Stimulated activated CD8-positive, alpha-beta memory T cell treated with anti-CD3 and anti-CD28 coated beads, Interleukin-2, amount 100 ng/mL, for 1 hour (primary cell): Measurements from ENCODE around the gene SLC24A5.

Experiments
- DNase-seq, 2 donors: peaks; one replicate each; pipeline ENCODE4 v3.0.0-alpha.2; 2020; ENCODE audit warnings: low read depth in 2 of 2

Gene SLC24A5

DNA sequence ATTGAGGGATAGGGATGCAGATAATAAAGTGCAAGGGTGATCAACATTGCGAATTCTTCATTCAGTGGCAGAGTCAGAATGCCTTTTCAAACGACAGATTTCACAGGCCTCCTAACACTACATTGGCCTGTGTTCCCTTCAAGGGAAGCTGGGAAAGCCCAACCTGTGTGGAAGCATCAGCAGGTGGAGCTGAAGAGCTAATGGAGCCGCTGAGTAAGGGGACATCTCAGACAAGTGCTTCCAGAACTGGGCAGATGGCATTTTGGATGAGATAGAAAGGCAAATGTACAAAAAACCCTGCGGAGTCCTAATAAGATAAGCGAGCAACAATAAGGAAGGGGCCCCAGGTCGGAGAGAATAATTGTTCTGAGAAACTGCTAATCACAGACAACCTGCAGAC, 8.5 kb upstream of the SLC24A5 start:
- DNase-seq: no peak

DNA sequence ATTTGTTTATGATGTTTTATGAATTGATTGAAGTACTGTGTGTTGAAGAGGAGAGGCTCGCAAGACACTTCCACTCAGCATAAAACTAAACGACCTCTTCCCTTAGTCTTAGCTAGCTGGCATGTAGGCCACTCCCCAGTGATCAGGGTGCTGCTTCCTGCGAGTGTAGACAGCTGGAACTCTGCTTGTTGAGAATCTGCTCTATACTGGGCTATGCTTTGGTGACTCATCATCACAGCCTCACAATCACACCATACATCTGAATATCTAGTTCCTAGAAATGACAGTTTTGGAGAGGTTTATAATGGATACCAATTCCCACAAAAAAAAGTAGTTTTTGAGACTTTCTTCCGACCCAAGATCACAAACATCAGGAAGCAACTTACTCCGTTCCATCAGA, 1.5 kb upstream of the SLC24A5 start:
- no peak for DNase-seq

DNA sequence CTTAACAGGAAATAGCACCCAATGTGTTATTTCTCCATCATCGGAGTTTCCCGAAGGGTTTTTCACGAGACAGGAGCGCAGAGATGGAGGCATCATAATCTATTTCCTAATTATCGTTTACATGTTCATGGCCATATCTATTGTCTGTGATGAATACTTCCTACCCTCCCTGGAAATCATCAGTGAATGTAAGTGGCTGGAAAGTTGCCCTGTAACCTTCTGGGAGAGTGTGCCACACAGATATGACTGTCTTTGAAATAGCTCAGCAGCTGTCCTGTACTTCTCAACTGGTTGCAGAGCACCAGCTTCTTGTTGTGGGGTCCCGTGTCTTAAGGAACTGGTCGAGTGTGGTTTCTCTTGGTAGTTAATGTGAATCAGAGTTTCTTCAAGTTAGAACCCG, 1.1 kb downstream of the SLC24A5 start:
- DNase-seq: no peak

DNA sequence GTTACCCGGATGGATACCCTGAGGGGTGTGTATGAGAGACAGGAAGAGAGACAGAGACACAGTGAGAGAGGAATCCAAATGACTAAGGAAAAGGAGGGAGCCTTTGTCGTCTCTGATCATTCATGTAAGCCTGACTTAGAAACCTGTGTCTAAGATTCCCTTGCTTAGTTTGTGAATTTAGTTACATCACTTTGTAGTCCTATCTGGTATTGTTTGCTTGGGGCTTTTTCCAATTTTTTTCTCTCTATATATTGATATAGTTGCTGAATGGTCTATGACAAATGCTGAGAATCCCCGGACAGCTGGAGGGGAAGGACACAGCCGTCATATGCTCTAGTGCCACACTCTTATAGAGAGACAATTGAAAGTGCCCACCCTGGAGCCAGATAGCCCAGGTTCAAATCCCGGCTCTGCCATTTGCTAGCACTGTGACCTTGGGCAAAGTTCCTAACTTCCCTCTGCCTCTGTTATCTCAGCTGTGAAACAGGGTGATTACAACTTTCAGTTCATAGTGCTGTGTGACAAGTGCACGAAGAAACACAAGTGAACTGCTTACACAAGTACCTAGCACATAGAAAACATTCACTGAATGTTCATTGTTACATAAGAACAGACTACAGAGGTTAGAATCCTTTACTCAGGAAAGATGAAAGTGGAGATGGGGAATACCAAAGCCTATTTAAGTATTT, 6.0 kb downstream of the SLC24A5 start:
- DNase-seq: no peak

DNA sequence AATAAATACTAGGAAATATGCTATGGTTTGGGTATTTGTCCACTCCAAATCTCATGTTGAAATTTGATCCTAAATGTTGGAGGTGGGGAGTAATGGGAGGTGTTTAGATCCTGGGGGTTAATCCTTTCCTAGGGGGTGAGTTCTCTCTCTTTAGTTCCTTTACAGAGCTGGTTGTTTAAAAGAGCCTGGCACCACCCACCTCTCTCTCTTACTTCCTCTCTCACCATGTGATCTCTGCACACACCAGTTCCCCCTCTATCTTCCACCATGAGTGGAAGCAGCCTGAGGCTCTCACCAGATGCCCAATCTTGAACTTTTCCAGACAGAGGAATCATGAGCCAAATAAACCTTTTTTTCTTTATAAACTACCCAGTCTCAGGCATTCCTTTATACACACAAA, 10.5 kb downstream of the SLC24A5 start:
- DNase-seq: no peak

DNA sequence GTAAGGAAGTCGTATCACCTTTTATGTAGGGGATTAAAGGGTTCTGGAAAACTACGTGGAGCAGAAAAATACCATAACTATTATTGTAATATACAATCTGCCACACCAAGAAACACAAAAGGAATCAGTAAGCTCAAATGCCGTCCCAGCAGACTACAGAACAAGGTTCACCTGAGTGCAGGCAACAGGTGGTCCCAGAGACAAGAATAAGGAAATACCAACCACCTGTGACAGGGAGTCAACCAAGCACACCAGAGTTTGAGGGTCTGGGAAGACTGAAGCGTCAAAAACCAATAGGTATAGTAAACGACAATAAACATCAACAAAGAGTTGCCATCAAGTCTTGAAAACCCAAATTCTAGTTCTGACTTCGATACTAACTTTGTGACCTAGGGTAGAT, 12.1 kb downstream of the SLC24A5 start:
- no peak for DNase-seq

DNA sequence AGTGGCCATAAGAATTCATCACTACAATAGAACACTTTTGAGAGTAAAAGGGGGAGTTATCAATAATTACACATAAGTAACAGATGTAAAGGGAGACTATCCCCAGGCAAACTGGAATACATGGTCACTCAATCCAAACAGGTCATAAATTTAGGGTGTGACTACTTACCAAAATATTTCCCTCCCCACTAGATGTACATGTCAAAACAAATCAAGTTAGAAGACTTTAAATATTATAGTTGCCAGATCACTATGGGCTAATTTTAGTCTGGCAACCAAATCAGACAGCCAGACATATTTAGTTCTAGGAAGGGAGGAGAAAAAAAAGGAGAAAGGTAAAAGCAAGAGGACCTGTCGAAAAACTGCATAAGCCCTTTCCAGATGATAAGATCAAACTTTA, 23.1 kb downstream of the SLC24A5 start:
- no peak for DNase-seq

DNA sequence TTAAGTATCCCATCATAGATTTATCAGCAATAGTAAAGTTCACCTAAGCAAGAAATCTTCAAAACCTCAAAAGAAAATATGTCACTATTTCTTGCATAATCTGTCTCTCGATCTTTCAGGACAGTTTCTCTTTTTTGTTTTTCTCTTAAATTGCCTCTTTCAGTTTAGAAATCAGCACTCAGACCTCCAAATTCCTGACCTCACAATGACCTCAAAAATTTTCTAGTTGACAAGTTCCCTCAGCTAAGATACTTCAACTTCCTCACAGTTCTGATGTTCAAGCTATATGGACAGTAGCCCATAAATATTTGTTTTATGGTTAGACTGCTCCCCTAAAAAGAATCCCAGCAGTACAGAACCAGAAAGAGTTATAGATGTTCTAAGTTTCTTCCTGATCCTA, 24.1 kb downstream of the SLC24A5 start:
- no peak for DNase-seq

DNA sequence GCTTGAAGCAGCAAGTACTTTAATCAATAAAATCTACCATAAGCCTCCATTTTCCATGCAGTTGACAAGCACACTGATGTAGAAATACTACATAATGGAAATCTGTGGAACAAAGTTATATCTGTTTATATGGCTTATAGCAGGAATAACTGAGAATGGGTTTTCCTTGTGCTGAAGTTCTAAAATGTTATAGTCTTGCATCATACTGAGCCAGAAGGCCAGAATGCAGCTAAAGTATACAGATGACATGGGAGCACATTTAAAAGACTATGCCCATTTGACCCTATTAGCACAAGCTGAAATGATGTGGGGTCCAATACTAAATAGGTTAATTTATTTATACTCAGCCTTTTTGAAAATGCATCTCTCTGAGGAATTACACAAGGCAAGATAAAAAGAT, 25.1 kb downstream of the SLC24A5 start:
- no peak for DNase-seq

DNA sequence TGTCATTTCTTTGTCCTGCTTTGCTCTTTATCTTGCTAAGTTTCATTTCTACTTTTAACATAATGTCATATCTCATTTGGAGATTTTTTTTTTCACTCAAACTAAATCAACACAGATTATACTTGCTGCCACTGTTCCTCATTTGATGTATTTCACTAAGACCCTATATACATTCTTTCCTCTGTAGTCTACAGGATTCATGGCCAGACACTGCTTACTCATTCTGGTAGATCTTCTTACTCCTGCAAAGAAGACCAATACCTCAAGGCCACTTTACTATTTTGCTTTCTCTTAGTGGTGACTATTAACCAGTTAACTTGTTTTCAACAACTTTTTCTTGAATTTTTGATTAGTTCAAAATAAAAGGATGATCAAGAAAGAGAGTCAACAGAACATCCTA, 26.6 kb downstream of the SLC24A5 start:
- DNase-seq: no peak

DNA sequence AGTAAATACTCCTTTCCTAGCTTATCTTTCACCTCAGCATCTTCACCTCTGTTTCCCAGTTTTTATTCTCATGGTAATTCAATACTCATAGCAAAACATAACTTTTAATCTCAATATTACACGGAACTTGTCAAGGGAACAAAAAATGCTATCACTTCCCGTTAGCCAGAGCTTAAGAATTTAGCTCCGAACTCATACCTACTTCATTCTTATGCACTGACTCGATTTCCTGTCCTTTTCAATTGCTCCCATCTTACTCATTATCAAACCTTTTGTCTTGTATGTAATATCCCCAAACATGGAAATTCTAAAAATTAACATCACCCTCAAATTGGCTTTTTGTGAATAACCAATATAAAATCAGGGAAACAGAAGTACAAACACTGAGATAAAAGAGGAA, 29.1 kb downstream of the SLC24A5 start:
- DNase-seq: no peak

DNA sequence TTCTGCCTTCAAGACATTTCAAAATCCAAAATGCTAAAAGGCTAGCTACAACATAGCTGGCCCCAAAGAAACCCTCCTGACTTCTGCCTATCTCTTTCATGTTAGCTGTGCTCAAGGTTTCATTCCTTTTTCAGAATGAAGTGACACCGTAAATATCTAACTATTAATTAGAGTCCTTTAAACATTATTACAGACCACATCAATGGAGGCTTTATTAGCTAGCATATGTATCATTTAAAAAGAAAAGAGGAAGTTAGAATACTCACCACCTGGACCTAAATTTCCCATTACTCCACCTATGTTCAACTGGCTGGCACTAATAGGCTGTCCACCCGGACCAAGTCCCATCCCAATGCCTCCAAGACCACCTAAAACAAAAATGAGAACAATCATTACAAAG, 32.7 kb downstream of the SLC24A5 start:
- DNase-seq: no peak

DNA sequence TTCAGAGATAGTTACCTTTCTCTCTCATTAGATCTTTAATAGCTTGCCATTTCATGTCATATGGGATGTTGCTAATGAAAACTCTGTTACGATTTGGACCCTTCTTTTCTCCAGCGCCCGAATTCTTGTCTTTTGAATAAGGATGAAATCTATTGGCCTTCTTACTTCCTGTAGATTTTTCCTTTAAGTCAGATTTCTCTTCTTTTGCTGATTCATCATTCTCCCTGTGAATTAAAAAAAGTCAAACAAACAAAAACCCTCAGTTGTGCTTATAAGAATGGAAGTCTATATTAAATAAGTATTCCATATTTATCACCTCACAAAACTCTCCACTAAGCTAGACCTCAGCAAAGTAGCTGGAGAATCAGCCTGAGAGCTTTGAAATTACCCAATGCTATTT, 47.8 kb downstream of the SLC24A5 start:
- no peak for DNase-seq

DNA sequence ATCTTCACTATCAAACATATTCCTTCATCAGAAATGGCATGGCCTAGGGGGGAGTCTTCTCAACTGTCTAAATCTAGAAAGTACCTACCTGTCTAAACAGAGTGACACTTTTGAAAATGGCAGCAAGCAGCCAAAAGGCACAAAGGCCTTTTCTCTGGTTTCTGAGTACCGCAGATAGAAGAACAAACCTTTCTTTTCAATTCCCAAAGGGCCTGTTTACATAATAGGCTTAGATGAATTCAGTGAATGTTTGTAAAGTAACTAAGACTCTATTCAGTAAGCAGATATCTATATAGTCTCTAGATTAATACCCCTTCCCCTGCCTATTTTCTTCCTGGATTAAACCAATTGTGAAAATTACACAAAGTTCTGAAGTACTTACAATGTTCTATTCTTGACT, 50.2 kb downstream of the SLC24A5 start:
- no peak for DNase-seq

DNA sequence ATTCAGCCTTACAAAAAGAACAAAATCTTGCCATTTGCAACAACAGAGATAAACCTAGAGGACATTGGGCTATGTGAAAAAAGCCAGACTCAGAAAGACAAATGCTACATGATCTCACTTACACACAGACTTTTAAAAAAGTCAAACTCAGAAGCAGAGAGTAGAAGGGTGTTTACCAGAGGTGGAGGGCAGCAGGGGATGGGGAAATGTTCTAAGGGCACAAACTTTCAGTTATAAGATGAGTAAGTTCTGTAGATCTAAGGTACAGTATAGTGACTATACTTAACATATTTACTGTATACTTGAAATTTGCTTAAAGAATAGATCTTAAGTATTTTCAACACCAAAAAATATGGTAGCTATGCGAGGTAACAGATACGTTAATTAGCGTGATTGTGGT, 54.3 kb downstream of the SLC24A5 start:
- no peak for DNase-seq

DNA sequence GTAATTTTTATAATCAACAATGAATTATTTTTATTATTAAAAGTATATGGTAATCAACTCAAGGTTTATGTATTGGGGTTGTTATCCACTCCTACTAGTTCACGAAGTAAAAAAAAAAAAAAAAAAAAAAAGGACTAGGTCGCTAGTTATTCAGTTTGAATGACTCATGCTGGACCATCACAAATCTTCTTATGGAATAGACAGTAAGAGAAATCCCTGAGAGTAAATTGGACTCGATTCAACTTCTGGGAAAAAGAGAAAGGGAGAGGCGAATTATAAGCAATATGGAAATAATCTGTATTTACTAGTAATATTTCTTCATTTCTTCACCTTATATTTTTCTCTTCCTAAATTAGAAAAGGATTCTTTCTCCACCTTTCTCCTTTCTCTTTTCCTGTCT, 55.3 kb downstream of the SLC24A5 start:
- no peak for DNase-seq

DNA sequence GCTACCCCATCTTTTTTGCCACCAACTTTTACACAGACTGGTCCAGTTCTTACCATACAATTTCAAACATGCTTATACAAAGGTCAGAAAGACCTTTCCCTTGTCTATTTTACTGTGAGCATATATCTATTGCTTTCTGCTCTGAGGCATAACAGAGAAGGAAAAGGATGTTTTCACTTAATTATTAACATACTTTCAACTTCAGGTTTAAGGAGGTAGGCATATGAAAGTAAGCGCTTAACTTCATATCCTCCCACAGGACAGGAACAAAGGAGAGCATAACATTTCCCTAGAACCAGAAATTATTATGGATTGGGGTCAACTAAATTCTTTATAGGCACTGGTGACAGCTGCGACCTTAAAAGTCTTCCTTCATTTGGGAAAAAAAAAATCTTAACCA, 56.2 kb downstream of the SLC24A5 start:
- DNase-seq: no peak

DNA sequence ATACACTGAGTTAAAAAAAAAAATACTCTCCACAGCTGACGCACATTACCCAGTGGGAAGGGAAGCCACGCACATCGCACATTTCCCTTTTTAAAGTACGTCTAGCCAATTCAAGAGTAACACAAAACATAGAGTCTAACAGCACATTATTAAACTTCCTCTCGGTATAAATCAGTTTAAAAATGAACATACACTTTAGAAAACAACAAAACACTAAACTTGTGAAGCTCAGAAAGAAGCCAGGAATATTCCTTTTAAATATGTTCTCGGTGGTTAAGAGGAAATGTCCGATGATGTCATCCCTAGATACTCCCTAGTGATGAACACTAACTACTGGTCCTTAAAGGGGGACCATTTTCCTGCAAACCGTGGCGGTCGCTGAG, 56.6 kb downstream of the SLC24A5 start:
- no peak for DNase-seq

DNA sequence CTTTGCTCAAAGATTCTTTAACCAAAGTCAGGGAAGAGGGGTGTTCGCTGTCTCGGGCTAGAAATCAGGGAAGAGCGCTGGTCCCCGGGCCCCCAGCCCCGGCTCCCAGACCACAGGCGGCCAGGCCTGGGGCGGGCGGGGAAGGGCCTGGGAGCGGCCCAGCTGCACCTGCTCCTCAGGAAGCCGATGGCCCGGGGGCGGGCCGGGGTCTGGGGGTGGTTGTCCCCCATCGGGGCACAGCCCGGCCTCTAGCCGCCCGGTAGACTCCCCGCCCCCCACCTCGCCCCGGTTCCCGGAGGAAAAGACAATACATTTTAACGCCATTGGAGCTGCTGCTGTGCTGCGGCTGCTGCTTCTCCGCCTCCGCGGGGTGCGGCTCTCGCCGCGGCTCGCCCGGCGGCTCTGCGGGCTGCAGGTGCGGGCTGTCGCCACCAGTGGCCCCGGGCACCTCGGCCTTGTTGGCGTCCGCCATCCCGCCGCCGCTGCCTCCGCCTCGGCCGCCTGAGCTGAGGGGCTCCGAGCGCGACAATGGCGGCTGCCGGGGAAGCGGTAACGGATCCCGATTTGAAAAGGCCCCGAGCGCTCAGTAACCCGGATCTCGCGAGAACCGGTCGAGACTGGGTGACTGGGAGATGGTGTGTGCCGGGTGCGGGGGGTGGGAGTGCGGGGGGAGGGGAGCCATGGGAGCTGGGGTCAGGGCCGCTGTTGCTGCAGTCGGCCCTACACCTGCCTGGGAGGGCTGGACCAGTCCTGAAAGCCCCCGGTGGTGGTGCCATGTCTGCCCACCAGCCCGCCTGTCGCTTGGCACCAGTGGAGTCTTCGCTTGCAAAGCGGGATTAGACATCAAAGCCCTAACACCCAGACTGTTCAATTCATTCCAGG, 57.2 kb downstream of the SLC24A5 start, which contains the start of gene MYEF2:
Gene MYEF2, minus strand, starts transcription at position 530 of the 882 bp plus-strand sequence. Its CDS starts 58 bp downstream, at position 472.
- DNase-seq: peak; percentile 14 to 27

DNA sequence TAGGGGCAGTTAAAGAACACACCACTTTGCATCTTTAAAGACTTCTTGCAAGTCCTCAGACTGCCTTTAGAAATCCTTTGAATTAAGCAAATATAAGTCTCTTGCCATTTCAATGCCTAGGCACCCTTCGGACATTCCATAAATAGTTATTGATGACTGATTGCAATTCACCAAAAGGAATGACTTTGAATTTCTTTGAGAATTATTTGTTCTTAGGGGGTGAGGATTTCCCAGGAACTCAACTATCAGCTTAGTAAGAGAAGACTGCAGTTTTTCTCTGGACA, 57.8 kb downstream of the SLC24A5 start:
- DNase-seq: no peak

DNA sequence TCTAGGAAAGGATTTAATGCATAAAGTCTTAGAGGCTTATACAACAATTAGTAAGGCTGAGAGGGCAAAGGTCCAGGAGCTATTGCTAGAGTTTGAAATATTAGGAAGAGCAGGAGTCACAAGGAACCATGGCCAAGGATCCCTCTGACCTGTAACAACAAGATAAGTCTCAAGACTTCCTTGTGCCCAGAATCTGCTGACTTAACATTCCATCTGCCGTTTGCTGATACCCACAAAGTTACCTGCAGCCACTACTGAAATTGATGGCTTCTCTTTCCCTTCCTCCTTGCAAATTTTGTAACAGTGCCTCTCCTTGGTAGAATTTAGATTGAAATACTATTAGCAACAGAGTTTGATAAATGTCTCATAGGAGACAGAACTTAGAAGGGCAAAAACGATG, 62.0 kb downstream of the SLC24A5 start:
- DNase-seq: no peak

DNA sequence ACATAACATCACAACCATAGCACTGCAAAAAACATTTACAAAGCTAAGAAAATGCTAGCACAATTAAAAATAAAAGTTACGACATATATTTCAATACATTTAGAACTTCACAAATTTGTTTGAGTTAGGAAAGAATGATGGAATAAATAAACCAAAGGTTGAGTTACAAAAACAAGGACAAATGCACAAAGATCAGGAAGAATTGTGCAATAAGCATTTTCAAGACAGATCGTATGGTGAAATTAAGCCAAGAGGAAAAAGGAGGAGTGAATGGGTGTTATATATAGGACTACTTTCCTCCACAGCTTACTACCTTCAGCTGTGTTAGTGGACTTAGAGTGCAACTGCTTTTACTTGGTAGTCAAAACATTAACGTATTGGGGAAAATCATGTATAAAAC, 64.7 kb downstream of the SLC24A5 start:
- DNase-seq: no peak

DNA sequence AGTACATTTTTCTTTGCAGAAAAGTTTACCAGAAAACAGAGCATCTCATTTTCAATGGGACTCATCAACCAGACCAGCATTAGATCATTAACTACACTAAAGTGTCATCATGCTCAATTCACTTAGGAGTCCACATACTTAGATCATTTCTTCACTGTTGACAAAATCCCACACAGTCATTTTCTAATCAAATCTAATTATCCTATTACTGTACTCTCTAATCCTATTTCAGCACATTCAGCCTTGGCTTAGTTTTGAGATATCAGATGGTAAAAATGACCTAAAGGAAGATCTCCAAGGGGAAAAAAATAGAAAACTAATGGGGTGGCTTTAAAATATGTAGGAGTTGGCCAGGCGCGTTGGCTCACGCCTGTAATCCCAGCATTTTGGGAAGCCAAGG, 65.5 kb downstream of the SLC24A5 start:
- DNase-seq: no peak
